Skeletal muscle satellite cell (primary cell): ENCODE data around the gene CCL18.
"Not testable (repeated sequence)": the region's sequence is repeated elsewhere in the genome, so short reads cannot be mapped to it uniquely, and the experiment has no call there.

ENCODE experiments used
- H3K27me3 ChIP-seq: 2 replicates; pipeline ENCODE4 v1.7.0; 2013; ENCODE audit warnings: low read length; ENCODE audit not compliant: control insufficient read depth, insufficient read depth
- H3K36me3 ChIP-seq: 2 replicates; pipeline ENCODE4 v1.7.0; 2013; ENCODE audit warnings: mild to moderate bottlenecking, control low read depth, low read length; ENCODE audit not compliant: insufficient read depth
- H3K4me1 ChIP-seq: 2 replicates; pipeline ENCODE4 v1.7.0; 2013; ENCODE audit warnings: low read length; ENCODE audit not compliant: control insufficient read depth, insufficient read depth
- H3K4me2 ChIP-seq: 2 replicates; pipeline ENCODE4 v1.7.0; 2013; ENCODE audit warnings: mild to moderate bottlenecking, low read length
- H3K4me3 ChIP-seq: 2 replicates; pipeline ENCODE4 v1.7.0; 2013; ENCODE audit warnings: low read length
- H3K9ac ChIP-seq: 2 replicates; pipeline ENCODE4 v1.7.0; 2013; ENCODE audit warnings: mild to moderate bottlenecking, low read depth, low read length, moderate library complexity
- H3K9me3 ChIP-seq: replicated peaks from 2 replicates; pipeline ENCODE4 v1.7.0; 2013; ENCODE audit warnings: mild to moderate bottlenecking, control low read depth, low read length

The CCL18 gene

DNA sequence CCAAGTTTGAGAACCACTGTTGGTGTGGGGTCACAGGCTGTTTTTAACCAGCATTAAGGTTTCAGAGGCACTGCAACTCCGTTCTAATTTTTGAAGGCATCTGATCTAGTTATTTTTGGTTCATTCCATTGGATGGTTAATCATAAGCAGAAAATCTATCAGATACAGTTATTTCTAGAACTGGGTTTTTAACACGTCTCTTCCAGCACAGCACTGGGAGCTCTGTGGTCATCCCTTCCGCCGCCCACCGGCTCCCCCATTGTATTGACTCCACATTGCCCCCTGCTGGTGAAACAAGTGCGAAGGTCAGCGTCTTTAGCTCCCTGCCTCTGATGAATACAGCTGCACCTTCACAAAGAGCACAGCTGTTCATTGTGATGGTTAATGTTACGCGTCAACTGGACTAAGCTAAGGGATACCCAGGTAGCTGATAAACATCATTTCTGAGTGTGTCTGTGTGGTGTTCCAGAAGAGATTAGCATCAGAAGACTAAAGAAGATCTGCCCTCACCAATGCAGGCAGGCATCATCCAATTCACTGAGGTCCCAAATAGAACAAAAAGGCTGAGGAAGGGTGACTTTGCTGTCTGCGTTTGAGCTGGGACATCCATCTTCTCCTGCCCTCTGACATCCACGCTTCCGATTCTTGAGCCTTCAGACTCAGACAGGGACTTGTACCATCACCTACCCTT lies 8.5 kb downstream of the CCL18 start:
- no peaks in the 10 kb centered on the region for H3K9me3 ChIP-seq
- no peak overlapping the region for H3K9ac ChIP-seq
- H3K4me3 ChIP-seq: no peak overlapping the region
- no peaks in the 10 kb centered on the region for H3K36me3 ChIP-seq
- peaks cover 6% of the 10 kb centered on the region for H3K27me3 ChIP-seq
- H3K4me2 ChIP-seq: no peak overlapping the region
- no peaks in the 10 kb centered on the region for H3K4me1 ChIP-seq

DNA sequence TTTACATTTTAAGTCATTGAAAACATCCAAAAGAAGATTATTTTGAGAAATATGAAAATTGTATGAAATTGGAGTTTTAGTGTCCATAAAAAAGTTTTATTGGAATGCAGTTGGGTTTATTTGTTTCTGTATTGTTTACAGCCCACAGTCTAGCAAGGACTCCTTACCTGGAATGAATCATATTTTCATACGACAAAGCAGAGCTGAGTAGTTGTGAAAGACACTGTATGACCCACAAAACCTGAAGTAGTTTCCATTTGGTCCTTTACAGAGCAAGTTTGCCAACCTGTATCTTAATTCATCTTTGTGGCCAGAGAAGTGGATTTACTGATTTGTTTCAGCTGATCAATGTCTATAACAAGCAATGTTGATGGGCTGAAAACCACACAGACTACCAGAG lies 10.3 kb downstream of the CCL18 start:
- H3K4me2 ChIP-seq: no peak overlapping the region
- no peak overlapping the region for H3K9ac ChIP-seq
- no peaks in the 10 kb centered on the region for H3K36me3 ChIP-seq
- no peaks in the 10 kb centered on the region for H3K9me3 ChIP-seq
- H3K4me1 ChIP-seq: no peaks in the 10 kb centered on the region
- peaks cover 6% of the 10 kb centered on the region for H3K27me3 ChIP-seq
- H3K4me3 ChIP-seq: no peak overlapping the region

DNA sequence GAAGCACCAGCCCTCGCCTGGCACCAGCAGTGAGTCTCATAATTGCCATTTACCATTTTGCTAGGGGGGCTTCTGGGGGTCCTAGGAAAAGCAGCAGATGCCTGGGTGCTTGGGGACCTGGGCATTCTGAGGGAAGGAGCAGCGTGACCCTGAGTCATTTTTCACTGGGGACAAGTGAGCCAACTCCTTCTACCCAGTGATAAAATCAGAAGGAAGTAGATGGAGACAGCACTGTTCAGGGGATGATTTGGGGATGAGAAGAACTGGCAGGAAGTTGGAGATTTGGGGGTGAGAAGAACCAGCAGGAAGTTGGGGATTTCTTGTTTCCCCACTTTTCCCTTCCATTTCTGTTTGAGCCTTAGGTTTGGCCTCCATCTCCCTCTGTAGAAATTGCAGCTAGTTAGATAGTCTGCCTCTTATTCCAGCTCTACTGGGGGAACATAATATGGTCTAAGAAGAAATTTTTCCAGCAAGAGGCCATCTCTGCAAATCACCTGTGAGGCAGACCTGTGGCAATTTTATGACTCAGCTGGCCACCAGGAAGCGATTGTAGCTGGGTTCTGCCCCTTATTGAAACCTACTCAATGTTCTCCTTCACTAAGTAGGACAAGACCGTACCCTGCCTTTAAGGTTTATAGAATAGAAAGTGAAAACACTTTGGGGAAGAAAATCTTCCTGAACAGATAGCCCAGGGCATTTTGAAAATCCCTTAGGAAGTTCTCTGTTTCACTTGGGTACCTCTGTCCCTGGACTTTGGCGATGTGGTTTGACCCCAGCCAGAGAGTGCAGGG lies 17.8 kb downstream of the CCL18 start:
- not testable (repeated sequence) for H3K9me3 ChIP-seq, H3K36me3 ChIP-seq, H3K4me1 ChIP-seq, H3K4me3 ChIP-seq, H3K27me3 ChIP-seq, H3K9ac ChIP-seq, H3K4me2 ChIP-seq

DNA sequence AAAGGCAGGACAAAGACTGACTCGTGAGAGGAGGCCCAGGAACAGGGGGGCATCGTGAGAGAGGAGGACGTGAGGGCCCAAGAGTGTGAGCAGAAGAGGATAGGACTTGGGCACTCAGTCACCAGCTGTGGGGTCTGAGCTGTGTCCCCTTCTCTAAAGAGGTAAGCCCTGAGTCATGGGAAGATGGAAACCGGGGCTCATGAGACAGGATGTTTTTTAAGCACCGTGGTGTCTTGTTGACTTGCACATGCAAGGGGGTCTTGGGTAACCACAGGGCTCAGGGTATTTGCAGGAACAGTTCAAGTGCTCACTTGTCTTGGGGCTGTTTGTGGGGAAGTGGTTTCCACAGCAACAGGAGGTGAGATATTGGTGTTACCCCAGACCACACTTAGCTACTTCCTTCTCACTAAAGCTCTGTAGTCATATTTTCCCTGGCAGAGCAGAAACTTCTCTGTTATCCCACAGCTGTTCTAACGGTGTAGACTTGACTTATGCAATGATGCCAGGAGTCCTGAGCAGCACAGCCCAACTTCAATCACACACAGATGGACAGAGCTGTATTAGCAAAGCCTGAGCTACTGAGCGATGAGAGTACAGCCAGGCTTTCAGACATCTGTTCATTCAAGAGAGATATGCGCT lies 18.5 kb downstream of the CCL18 start:
- H3K4me1 ChIP-seq, H3K4me3 ChIP-seq, H3K4me2 ChIP-seq: not testable (repeated sequence)

DNA sequence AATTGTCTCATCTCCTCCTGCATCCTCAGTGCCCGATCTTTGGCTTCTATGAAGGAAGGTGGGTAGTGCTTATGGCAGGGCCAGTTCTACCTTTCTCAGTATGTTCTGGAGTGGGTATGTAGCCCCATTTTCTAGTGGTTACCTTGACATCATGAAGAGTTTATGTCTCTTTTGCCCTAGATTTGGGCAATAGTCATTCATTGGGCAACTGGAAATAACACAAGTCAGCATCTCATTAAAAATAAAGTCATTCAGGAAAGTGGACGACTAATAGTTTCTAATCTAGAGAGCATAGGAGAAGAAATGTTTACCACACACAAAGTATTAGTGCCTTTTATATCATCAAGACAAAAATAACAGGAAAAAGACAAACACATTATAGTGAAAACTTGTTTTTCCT lies 19.6 kb downstream of the CCL18 start:
- not testable (repeated sequence) for H3K36me3 ChIP-seq, H3K9me3 ChIP-seq, H3K4me1 ChIP-seq, H3K9ac ChIP-seq, H3K4me3 ChIP-seq, H3K27me3 ChIP-seq, H3K4me2 ChIP-seq

More for the DNA sequence above, 18.5 kb downstream of the CCL18 start:
- H3K9me3 ChIP-seq, H3K9ac ChIP-seq, H3K36me3 ChIP-seq, H3K27me3 ChIP-seq: not testable (repeated sequence)

DNA sequence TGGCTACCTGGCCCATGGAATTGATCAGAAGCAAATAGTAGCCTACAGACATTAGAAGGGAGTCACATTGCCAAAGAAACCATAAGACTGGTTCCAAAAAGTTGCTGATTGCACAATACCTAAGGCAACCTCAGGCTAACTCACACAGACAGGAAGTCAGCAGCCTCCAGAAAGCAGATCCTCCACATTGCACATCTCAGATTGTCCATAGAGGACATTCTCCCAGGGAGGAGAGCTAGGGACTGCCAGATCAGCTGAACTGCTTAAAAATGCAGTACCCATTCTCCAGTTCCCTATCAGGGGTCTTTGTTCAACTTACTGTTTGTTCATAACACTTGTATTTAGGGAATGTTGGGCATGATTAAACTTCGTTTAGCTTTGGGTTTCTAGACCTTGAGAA lies 21.7 kb downstream of the CCL18 start:
- no peak overlapping the region for H3K4me2 ChIP-seq
- no peak overlapping the region for H3K9ac ChIP-seq
- H3K27me3 ChIP-seq: no peaks in the 10 kb centered on the region
- H3K4me3 ChIP-seq: no peak overlapping the region
- H3K9me3 ChIP-seq: no peaks in the 10 kb centered on the region
- H3K4me1 ChIP-seq: no peaks in the 10 kb centered on the region
- no peaks in the 10 kb centered on the region for H3K36me3 ChIP-seq

DNA sequence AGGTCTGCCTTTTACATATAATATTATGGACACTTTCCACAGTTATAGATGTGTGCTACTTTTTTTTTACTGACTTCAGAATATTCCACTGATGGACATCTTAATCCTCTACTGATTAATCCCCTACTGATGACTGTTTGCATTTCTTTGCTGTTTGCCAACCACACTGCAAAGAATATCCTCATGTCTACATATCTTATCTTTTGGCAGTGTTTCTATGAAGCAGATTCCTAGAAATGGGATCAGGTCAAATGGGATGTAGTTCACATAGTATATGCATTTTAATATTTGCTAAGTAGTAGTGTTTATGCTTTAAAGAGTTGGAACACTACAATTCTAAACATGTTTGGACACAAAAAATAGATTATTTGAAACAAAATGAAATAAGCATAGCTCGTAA lies 22.7 kb downstream of the CCL18 start:
- Histone ChIP-seq H3K9ac (no peak overlapping the region), H3K27me3 (no peaks in the 10 kb centered on the region), H3K9me3 (no peaks in the 10 kb centered on the region), H3K4me2 (no peak overlapping the region), H3K36me3 (no peaks in the 10 kb centered on the region), H3K4me1 (no peaks in the 10 kb centered on the region), H3K4me3 (no peak overlapping the region)

DNA sequence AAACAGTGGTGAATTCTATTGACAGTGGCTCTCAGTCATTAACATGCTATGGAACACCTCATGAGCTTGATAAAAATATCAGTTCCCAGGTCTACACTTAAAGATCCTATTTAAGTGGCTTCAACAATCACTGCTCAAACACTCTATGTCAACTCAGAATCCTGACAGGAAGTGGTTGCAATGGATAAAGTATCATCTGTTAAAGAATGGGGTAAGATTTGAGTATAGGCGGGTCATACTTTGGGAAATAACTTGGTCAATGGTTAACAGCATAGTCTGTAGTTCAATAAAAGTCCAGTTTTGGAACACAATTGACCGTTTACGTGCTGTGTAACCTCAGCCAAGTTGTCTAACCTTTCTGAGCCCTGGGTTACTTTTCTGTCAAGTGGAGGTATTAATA lies 23.4 kb downstream of the CCL18 start:
- not testable (repeated sequence) for H3K4me1 ChIP-seq, H3K4me2 ChIP-seq, H3K4me3 ChIP-seq, H3K27me3 ChIP-seq, H3K36me3 ChIP-seq, H3K9ac ChIP-seq, H3K9me3 ChIP-seq

DNA sequence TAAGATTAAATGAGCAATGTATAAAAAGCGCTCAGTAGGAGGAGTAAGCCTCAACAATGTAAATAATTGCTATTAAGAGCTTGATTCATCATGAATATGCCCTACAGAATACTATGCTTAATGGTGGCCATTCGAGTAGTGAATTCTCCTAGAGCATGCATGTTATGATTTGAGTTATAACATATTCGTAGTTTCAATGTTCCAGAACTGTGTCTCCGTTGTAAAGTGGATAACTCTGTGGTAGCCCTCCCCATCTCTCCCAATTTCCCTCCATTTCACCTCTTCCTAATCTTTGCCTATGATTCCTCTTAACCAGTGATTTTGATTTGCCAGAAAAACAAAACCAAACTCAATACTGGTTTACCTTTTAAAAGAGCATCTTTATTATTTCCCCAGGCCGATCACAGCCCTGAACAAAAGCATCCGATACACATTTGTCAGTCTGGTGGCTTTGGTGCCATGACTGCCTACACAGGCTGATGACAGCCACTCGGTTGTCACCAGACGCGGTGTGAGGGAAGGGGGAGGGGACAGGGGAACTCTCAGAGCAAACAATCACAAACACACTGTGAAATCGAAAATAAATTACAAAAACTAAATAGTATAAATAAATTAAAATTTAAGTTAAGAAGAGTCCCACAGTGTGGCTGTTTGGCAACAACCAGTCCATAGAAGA lies 24.0 kb downstream of the CCL18 start:
- not testable (repeated sequence) for H3K4me3 ChIP-seq, H3K9me3 ChIP-seq, H3K4me2 ChIP-seq, H3K9ac ChIP-seq, H3K27me3 ChIP-seq, H3K4me1 ChIP-seq, H3K36me3 ChIP-seq

DNA sequence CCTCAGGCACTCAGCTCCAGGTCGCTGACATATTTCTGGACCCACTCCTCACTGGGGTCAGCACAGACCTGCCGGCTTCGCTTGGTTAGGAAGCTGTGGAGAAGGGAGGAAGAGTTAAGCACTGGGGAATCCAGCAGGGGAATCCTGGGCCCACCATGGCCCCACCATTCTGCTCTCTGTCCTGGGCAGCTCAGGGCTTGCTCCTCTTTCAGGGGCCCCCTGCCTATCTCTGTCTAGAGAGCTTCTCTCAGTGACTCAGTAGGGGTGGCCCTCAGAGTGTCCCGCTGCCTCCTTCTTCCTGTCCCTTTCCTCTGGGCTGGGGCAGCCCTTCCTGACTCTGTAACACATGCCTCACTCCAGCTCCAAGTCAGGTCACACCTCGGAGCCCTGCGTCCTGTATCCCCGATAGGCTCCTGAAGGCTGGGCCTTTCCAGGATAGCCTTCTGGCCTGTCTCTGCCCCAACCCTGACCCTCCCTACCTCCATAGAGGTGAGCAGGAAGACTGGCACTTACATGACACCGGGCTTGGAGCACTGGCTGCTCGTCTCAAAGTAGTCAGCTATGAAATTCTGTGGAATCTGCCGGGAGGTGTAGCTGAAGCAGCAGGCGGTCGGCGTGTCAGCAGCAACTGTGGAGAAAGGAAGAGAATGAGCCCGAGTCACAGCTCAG lies 24.7 kb downstream of the CCL18 start:
- Histone ChIP-seq H3K4me2 (no peak overlapping the region), H3K4me3 (no peak overlapping the region), H3K36me3 (no peaks in the 10 kb centered on the region), H3K27me3 (no peaks in the 10 kb centered on the region), H3K9ac (no peak overlapping the region), H3K9me3 (no peaks in the 10 kb centered on the region), H3K4me1 (no peaks in the 10 kb centered on the region)

DNA sequence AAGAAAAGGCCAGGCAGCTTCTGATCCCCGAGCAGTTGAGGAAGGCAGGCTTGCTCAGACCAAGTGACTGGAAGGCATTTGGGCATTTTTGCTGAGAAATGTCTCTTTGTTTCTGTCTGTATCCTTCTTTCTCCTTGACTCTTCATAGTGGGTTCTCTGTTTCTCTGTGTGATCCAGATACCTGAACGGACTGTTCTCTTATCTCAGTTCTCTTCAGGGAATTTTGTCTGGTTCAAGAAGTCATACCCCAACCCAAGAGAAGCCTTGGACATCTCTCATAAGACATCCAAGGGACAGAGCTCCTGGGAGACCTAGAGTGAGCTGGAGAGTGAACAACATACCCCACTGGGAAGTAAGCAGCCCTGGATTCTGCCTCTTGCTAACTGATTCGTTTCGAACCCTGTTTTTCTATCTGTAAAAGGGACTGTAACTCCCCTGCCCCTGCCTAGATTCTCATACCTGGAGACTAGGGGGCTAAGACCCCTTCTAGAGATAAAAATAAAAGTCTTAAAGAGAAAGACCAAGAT lies 25.3 kb downstream of the CCL18 start:
- Histone ChIP-seq H3K27me3 (no peaks in the 10 kb centered on the region), H3K4me3 (no peak overlapping the region), H3K4me1 (no peaks in the 10 kb centered on the region), H3K9ac (no peak overlapping the region), H3K36me3 (no peaks in the 10 kb centered on the region), H3K9me3 (no peaks in the 10 kb centered on the region), H3K4me2 (no peak overlapping the region)
